Measurements from ENCODE around the gene RAB3A.

Gene RAB3A

GRCh38 chr19:18203863-18204393, at the start of gene RAB3A:
RAB3A (minus strand) TSS chr19:18204042; CDS start chr19:18202740, 1,302 bp downstream.
- DNase-seq, result peak; percentile 100

- no peak for DNase-seq
Observed at GRCh38 chr19:18253130-18253529, 49.3 kb upstream of the RAB3A start.

DNA sequence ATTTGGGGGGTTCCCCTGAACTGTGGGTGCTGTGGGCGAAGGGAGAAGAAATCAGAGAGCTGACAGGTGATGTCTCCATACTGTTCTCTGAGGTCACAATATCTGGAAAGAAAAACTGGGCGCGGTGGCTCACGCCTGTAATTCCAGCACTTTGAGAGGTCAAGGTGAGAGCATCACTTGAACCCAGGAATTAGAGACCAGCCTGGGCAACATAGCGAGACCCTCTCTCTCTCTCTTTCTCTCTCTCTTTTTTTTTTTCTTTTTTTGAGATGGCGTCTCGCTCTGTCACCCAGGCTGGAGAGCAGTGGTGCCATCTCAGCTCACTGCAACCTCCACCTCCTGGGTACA, 48.5 kb upstream of the RAB3A start:
- DNase-seq, result no peak

DNA sequence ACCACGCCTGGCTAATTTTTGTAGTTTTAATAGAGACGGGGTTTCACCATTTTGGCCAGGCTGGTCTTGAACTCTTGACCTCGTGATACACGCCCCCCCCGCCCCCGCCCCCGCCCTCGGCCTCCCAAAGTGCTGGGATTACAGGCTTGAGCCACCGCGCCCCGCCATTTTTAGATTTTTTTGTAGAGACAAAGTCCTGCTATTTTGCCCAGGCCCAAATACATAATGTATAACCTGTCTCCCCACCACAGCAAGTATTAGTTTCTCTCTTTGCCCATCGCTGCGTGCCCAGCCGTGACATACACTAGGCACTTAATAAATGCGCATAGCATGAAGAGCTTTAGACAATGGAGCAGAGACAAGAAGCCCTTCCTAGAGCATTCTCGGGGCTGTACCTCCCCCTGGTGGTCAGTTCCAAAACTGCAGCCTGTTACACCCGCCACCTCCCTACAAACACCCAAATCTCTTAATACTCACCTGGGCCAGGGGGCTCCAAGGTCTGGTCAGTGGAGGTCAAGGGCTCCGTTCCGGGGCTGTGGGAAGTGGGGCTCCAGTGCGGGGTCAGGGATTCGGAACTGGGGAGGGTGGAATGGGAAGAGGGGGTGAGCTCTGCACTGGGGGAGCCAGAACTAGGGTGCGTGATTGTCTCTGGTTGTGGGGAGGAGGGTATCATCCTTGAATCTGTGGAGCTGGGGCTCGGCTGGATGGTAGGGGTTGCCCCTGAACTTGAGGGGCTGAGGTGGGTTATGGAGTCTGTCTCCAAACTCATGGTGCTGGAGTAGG, 47.9 kb upstream of the RAB3A start:
- DNase-seq, result peak; percentile 75

- no peak for DNase-seq
Observed at GRCh38 chr19:18249834-18250233, 46.0 kb upstream of the RAB3A start.

DNA sequence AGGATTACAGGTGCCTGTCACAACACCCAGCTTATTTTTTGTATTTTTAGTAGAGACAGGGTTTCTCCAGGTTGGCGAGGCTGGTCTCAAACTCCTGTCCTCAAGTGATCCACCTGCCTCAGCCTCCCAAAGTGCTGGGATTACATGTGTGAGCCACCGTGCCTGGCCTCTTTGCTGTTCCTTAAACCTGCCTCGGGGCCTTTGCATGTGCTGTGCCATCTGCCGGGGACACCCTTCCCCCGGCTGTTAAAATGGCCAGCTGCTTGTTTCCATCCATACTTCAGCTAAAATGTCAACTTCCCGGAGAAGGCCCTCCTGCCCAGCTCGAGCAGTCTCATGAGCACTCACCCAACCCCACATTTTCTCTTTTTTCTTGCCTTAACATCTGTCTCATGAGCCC, 41.5 kb upstream of the RAB3A start:
- no peak for DNase-seq

DNA sequence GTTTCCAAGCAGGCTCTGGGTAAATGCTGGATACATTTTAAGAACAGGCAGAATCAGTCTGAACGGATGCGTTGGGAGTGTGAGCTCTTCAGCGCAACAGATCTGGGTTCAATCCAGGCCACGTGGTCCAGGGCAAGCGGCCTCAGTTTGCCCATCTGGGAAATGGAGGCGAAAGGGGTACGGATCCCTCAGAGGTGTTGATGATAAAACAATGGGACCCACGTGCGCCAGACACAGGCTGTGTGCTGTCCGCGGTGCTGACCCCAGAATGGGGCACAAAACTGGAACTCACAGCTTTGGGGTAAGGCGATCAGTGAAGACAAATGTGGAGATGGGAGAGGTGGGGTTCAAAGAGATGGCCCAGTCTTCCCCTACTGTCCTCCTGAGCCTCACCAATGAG, 35.5 kb upstream of the RAB3A start:
- no peak for DNase-seq

DNA sequence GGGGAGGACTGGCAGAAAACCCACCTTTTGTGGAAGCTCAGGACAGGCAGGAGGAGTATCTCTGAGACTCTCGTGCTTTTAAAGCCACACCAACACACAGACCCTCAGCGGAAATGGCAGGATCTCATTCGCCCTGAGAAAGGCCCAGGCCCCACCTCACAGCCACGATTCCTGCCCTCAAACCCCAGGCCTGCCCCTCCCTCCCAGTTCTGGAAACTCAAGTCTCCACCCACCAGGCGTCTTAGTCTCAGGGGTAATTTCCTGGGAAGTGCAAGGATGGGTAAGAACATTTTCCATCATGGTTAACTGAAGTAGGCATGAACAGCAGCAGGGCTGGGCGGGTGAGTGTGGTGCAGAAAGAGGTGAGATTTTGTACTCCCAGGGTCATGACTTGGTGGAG, 30.4 kb upstream of the RAB3A start:
- no peak for DNase-seq

GRCh38 chr19:18233224-18233825, 29.5 kb upstream of the RAB3A start:
- DNase-seq, result peak; percentile 83

GRCh38 chr19:18232540-18233223, 28.8 kb upstream of the RAB3A start:
- no peak for DNase-seq

GRCh38 chr19:18231775-18232174, 27.9 kb upstream of the RAB3A start:
- DNase-seq, result no peak

GRCh38 chr19:18230941-18231734, 27.3 kb upstream of the RAB3A start:
- DNase-seq, result no peak

- no peak for DNase-seq
Observed at GRCh38 chr19:18229915-18230314, 26.1 kb upstream of the RAB3A start.

GRCh38 chr19:18229474-18229873, 25.6 kb upstream of the RAB3A start:
- DNase-seq, result no peak

- DNase-seq, result no peak
Observed at GRCh38 chr19:18227781-18228271, 24.0 kb upstream of the RAB3A start.

DNA sequence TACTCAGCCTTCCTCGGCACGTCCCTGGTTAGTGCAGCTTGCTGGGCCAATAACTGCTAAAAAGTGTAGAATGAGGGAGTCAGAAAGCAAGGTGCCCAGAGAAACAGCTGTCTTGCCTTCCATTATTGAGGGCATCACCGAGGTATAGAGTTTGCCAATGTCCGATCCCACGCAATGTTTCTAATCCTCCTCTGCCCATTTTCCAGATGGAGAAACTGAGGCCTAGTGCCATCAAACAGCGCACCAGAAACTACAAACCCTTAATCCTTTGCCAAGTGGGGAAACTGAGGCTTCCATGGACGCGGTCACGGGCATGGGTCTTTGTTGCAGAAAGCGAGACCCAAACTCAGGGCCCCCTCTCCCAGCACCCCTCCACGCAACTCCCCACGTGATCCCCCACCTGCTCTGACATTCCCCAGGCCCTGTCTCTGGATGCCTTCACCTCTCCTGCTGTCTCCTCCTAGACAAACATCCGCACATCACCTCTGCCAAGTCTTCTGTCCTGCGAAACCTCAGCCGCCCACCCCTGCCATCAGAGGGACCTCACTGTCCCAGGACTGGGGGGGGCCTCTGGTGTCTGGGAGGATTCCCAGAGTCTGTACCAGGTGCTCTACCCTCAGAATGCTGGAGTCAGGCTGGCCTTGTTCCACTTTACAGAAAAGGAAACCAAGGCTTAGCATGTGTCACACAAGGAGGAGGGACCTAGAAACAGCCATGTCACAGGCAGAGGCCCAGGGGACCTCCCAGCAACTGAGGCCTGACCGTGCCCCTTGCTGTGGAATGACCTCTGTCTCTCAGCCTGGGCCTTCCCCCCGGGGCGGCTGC, 23.3 kb upstream of the RAB3A start:
- no peak for DNase-seq

DNA sequence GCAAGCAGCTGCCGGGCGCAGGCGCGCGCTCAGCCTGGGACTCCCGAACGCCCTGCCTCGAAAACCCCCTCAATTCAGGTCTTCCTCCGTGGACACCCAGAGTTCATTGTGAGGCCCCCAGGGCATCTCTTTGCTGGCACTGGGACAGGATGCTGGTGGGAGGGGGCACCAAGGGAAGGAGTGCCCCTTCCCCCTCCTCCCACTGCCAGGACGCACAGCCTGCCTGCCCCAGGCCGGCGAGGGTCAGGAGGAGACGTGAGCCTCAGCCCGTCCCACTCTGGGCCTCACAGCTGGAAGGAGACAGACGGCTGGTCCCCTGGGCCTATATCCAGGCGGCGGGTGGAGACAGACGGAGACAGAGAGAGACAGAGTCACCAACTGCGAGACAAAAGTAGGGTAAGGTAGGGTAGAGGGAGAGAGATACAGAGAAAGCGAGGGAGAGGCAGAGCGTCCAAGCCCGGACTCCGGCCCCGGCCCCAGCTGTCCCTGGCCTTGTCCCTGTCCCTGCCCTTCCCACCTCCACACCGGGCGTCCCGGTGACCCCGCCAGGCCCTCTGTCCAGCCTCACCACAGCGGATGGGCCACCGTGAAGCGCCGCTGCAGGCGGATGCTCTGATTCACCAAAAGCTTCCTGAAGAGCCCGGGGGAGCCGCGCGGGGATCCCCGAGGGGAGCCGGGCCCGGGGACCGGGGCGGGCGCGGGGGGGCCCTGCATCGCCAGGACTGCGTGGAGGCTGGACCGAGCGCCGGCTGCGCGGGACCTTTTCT, 22.0 kb upstream of the RAB3A start, which contains the start of gene PDE4C:
PDE4C (minus strand) TSS at position 737 of the 767 bp plus-strand sequence; CDS start at position 714, 23 bp downstream.
- DNase-seq, result no peak

- DNase-seq, result no peak
Observed at GRCh38 chr19:18225355-18225701, 21.5 kb upstream of the RAB3A start.

DNA sequence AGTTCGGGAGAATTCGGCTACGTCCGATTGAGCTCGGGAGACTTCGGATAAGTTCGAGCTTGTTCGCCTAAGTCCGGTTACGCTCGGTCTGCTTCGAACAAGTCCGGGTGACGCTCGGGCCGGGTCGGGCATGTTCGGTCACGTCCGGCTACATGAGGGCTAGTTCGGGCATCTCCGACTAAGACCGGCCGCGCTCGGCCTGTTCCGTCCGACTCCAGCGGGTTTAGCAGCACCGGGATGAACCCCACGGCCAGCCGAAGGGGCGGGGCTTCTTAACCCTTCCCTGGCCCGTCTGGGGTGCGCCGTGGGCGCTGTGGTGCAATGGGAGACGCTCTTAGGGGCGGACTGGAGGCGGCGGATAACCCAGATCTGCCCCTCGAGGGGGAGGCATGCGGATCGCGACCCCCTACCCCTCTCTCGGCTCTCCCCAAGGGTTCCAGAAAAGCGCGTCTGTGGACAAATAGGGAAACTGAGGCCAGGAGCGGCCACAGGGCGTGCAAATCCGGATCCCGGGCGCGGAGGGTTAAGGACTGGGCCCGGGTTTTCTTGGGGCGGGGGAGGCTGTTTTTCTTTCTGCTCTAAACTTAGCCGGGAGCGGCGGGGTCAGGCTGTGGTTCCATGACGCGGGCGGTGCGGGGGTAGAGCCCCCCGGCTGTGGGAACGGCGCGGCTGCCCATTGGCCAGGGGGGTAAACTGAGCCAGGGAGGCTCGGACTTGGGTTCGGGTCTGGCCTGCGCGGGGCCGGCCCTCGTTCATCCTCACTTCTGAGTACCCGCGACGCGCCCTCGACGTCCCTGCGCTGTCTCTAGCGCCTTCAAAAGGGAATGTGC, 20.9 kb upstream of the RAB3A start:
- peak; percentile 92 for DNase-seq

DNA sequence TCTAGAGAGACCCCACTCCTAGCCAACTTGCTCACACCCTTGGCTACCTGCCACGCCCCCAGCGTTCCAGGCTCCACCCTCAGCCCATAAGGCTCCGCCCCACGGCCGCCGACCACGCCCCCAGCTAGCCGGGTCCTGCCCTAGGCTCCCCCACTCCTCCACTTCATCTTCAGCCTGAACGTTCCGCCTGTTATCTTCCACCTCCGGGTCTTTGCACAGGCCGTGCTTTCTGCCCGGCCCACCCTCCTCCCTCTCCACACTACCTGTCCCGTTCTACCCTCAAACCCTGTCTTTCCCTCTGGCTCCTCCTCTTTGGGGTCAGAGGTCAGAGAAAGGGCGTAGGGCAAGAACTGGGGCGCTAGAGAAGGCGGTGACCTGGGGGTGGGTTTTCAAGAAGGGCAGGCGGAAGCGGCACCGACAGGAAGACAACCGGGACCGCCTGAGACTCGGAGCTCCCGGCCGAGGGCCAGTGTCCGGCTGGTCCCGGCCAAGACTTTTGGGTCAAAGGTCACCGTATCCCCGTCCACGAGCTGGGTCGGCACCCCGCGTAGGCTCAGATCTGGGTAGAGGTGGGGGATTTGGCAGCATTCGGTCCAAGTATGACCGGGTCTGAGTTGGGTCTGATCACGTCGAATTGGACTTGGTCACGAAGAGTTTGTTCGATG, 20.1 kb upstream of the RAB3A start:
- DNase-seq, result peak; percentile 66
